Measurements from ENCODE around the gene RAB5IF. TPM values are rescaled to one million over a fixed set of nuclear protein-coding genes. Genes with fewer than 3 reads are reported as not detected.

RAB5IF gene
- total and polyA plus RNA-seq, 2 donors (not counting 1 experiment from before 2014, with no cell fraction given) = 41.4 to 69.4 TPM

DNA sequence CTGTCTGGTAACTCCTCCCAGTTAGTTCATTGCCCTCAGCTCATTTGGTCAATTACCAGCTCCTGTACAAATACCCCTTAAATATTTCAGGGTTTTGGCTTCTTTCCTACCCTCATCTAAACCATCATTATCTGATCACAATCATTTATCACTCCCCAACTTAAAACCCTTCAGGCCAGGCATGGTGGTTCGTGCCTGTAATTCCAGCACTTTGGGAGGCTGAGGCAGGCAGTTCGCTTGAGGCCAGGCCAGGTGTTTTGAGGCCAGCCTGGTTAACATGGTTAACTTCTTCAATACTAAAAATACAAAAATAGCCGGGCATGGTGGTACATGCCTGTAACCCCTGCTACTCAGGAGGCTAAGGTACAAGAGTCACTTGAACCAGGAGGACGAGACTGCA lies 22.8 kb upstream of the RAB5IF start:
- TF ChIP-seq EZH2 (IDR thresholded peaks at IDR 0.05; ENCODE audit: borderline replicate concordance, insufficient read depth, low read depth, low read length, poor library complexity, severe bottlenecking) = no peak
- TF ChIP-seq CTCF (IDR thresholded peaks at IDR 0.05) = no peak
- DNase-seq (no peak), ATAC-seq (ENCODE audit: low read depth) (no peak)
- no peaks in the 10 kb centered on the region for H3K27me3 Mint-ChIP-seq
- H3K4me1 Mint-ChIP-seq = peaks cover 17% of the 10 kb centered on the region
- Histone ChIP-seq H2AFZ (ENCODE audit: insufficient read depth, low read depth, low read length, poor library complexity, severe bottlenecking) (no peak overlapping the region), H3K4me3 (ENCODE audit: control extremely low read depth in 1 of 5, extremely low read depth in 1 of 5, insufficient read depth in 1 of 5, low read depth in 2 of 5, low read length in 4 of 5) (no peak overlapping the region), H3K4me1 (ENCODE audit: control insufficient read depth in 2 of 2, insufficient read depth in 2 of 2, low read length in 2 of 2) (no peaks in the 10 kb centered on the region), H3K9ac (ENCODE audit: low read length) (no peak overlapping the region), H3K27me3 (replicated peaks in 1 of 4; ENCODE audit: control extremely low read depth in 1 of 4, control insufficient read depth in 3 of 4, insufficient read depth in 4 of 4, low read length in 3 of 4) (no peaks in the 10 kb centered on the region), H3K27ac (ENCODE audit: low read length in 2 of 2) (peak overlapping the region in 1 of 2 donors; percentile 2), H3K9me3 (ENCODE audit: control extremely low read depth in 1 of 3, control insufficient read depth in 2 of 3, insufficient read depth in 1 of 3, low read length in 2 of 3) (no peaks in the 10 kb centered on the region), H3K4me2 (replicated peaks; ENCODE audit: low read depth, low read length, poor library complexity, severe bottlenecking) (no peak overlapping the region), H4K20me1 (ENCODE audit: control insufficient read depth, insufficient read depth, low read length, poor library complexity, severe bottlenecking) (peaks cover 54% of the 10 kb centered on the region), H3K36me3 (replicated peaks in 1 of 2; ENCODE audit: control extremely low read depth in 1 of 2, control insufficient read depth in 1 of 2, extremely low read depth in 1 of 2, insufficient read depth in 2 of 2, low read length in 1 of 2) (peaks cover 8 to 83% of the 10 kb centered on the region in 2 experiments), H3K79me2 (ENCODE audit: control insufficient read depth, insufficient read depth, low read length) (peaks cover 57% of the 10 kb centered on the region)
- ChIA-PET CTCF (interaction anchor here (1.6 kb wide), 1 partner anchor 11 kb away, joined by 3 read pairs; no protein-coding TSS in a partner anchor), POLR2A (interaction anchor here (0.8 kb wide), 1 partner anchor 9 kb away, joined by 4 read pairs; no protein-coding TSS in a partner anchor)
- H3K9me3 Mint-ChIP-seq (ENCODE audit: insufficient read depth) = no peaks in the 10 kb centered on the region
- WGBS (ENCODE audit: insufficient coverage) = 83% methylated on average over 3 of the region's 4 CpGs
- no peak overlapping the region for H3K4me3 Mint-ChIP-seq
- intact Hi-C loops (cut with micrococcal nuclease) = no loop called here
- H3K27ac Mint-ChIP-seq = peak overlapping the region; percentile 5

DNA sequence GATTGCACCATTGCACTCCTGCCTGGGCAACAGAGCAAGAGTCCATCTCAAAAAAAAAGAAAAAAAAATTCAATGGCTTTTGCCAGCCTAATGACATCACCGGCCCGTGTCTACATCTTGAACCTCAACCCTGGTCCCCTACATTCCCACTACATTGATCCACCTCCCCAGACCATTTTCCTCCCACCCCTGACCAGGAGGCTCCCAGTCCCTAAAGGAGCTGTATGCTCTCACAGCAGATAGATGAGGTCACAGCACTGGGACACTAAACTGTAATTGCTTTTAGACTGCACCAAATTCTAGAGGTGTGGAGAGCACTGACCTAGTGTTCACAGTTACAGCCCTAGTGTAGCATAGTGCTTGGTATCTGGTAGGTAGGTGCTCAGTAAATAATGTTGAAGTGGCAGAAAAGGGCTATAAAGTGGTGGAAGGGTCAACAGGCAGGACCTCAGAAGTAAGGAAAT lies 21.5 kb upstream of the RAB5IF start:
- intact Hi-C loops (cut with micrococcal nuclease) = no loop called here
- Histone ChIP-seq H2AFZ (ENCODE audit: insufficient read depth, low read depth, low read length, poor library complexity, severe bottlenecking) (no peak overlapping the region), H3K27ac (ENCODE audit: low read length in 2 of 2) (peak overlapping the region in 1 of 2 donors; percentile 9), H3K9ac (ENCODE audit: low read length) (no peak overlapping the region), H3K36me3 (replicated peaks in 1 of 2; ENCODE audit: control extremely low read depth in 1 of 2, control insufficient read depth in 1 of 2, extremely low read depth in 1 of 2, insufficient read depth in 2 of 2, low read length in 1 of 2) (peaks cover 10 to 81% of the 10 kb centered on the region in 2 experiments), H3K27me3 (replicated peaks in 1 of 4; ENCODE audit: control extremely low read depth in 1 of 4, control insufficient read depth in 3 of 4, insufficient read depth in 4 of 4, low read length in 3 of 4) (no peaks in the 10 kb centered on the region), H4K20me1 (ENCODE audit: control insufficient read depth, insufficient read depth, low read length, poor library complexity, severe bottlenecking) (peaks cover 47% of the 10 kb centered on the region), H3K79me2 (ENCODE audit: control insufficient read depth, insufficient read depth, low read length) (peaks cover 51% of the 10 kb centered on the region), H3K4me3 (ENCODE audit: control extremely low read depth in 1 of 5, extremely low read depth in 1 of 5, insufficient read depth in 1 of 5, low read depth in 2 of 5, low read length in 4 of 5) (no peak overlapping the region), H3K4me2 (replicated peaks; ENCODE audit: low read depth, low read length, poor library complexity, severe bottlenecking) (no peak overlapping the region), H3K4me1 (ENCODE audit: control insufficient read depth in 2 of 2, insufficient read depth in 2 of 2, low read length in 2 of 2) (no peaks in the 10 kb centered on the region), H3K9me3 (ENCODE audit: control extremely low read depth in 1 of 3, control insufficient read depth in 2 of 3, insufficient read depth in 1 of 3, low read length in 2 of 3) (no peaks in the 10 kb centered on the region)
- TF ChIP-seq CTCF (IDR thresholded peaks at IDR 0.05) = no peak
- no peak for TF ChIP-seq EZH2 (IDR thresholded peaks at IDR 0.05; ENCODE audit: borderline replicate concordance, insufficient read depth, low read depth, low read length, poor library complexity, severe bottlenecking)
- Mint-ChIP-seq H3K9me3 (ENCODE audit: insufficient read depth) (no peaks in the 10 kb centered on the region), H3K27ac (no peak overlapping the region), H3K27me3 (no peaks in the 10 kb centered on the region), H3K4me3 (no peak overlapping the region), H3K4me1 (peaks cover 23% of the 10 kb centered on the region)
- whole genome bisulfite sequencing (ENCODE audit: insufficient coverage) = 100% methylated on average over 2 of the region's 2 CpGs
- ATAC-seq (ENCODE audit: low read depth) = no peak
- ChIA-PET POLR2A (no interaction called here), CTCF (interaction anchor here (1.6 kb wide), 1 partner anchor 10 kb away, joined by 3 read pairs; no protein-coding TSS in a partner anchor)
- peak; percentile 12 for DNase-seq
